ENCODE measurements around the gene SLC5A2. TPM values are rescaled to one million over a fixed set of nuclear protein-coding genes. Genes with fewer than 3 reads are reported as not detected.

SLC5A2 gene
- total and polyA plus RNA-seq, 2 of the 13 experiments (the other 11 are each of a cell fraction or from before 2014, with no cell fraction given) = 0.24 to 0.97 TPM

- TF ChIP-seq PATZ1 (CRISPR knock-in tag; IDR thresholded peaks at IDR 0.05) = peak; percentile 89
- no peak for TF ChIP-seq HNRNPUL1 (IDR thresholded peaks at IDR 0.05; ENCODE audit: low read depth, low read length)
- TF ChIP-seq PLRG1 (conservative IDR thresholded peaks at IDR 0.05) = no peak
- peak; percentile 85; the same call in 1 of the 2 replicates for TF ChIP-seq ZNF879 (CRISPR knock-in tag; IDR thresholded peaks at IDR 0.05)
- peak; percentile 41 for TF ChIP-seq ZNF883 (CRISPR knock-in tag; IDR thresholded peaks at IDR 0.05; ENCODE audit: not compliant biosample characterization)
- no peak; the same call in 1 of the 2 replicates for TF ChIP-seq FOSL2 (CRISPR knock-in tag; IDR thresholded peaks at IDR 0.05)
- peak; percentile 56 for TF ChIP-seq ZNF503 (CRISPR knock-in tag; IDR thresholded peaks at IDR 0.05)
- TF ChIP-seq SIN3B (IDR thresholded peaks at IDR 0.05; ENCODE audit: low read length) = no peak
- TF ChIP-seq AKAP8 (CRISPR knock-in tag; IDR thresholded peaks at IDR 0.05) = peak; percentile 48
- no peak for TF ChIP-seq ZNF326 (CRISPR knock-in tag; IDR thresholded peaks at IDR 0.05; ENCODE audit: borderline replicate concordance)
- 0 out of 2 replicates have a peak, but pooled peaks have one; percentile 56 for TF ChIP-seq RARG (CRISPR knock-in tag; IDR thresholded peaks at IDR 0.05; ENCODE audit: low read depth)
- peak in 1 of 2 experiments; percentile 80; a peak in 2 of 4 replicates for TF ChIP-seq NR2F1 (CRISPR knock-in tag; IDR thresholded peaks at IDR 0.05)
- peak; percentile 90 for TF ChIP-seq ZBTB4 (CRISPR knock-in tag; IDR thresholded peaks at IDR 0.05; ENCODE audit: borderline replicate concordance)
- TF ChIP-seq SKI (IDR thresholded peaks at IDR 0.05; ENCODE audit: partially characterized antibody) = peak; percentile 99
- no peak for TF ChIP-seq HDAC6 (IDR thresholded peaks at IDR 0.05; ENCODE audit: low read depth, low read length)
- TF ChIP-seq HOXA7 (CRISPR knock-in tag; IDR thresholded peaks at IDR 0.05) = no peak
- TF ChIP-seq IRX3 (CRISPR knock-in tag; IDR thresholded peaks at IDR 0.05; ENCODE audit: borderline replicate concordance, low read depth) = peak; percentile 77; the same call in 1 of the 2 replicates
- no peak for TF ChIP-seq REXO4 (CRISPR knock-in tag; IDR thresholded peaks at IDR 0.05; ENCODE audit: borderline replicate concordance)
- peak; percentile 83 for TF ChIP-seq NR2F6 (IDR thresholded peaks at IDR 0.05)
- peak; percentile 81 for TF ChIP-seq NR2F6 (CRISPR knock-in tag; IDR thresholded peaks at IDR 0.05)
- 0 out of 2 replicates have a peak, but pooled peaks have one; percentile 26 for TF ChIP-seq ZNF784 (CRISPR knock-in tag; IDR thresholded peaks at IDR 0.05; ENCODE audit: borderline replicate concordance)
These were observed 5.4 kb upstream of the SLC5A2 start (continued) for GRCh38 chr16:31477220-31478216.
